Loucy (cell line): ENCODE data around the gene CNTN4.

ENCODE experiments used
- H2AFZ ChIP-seq: fragments of 200-600 bp; sonication (generic); 2 replicates; pipeline ENCODE4 v1.6.0; 2016; ENCODE audit warnings: antibody characterized with exemption, mild to moderate bottlenecking, low read length, moderate library complexity
- H3F3A ChIP-seq: fragments of 200-600 bp; 2 replicates; pipeline ENCODE4 v1.6.0; 2016; ENCODE audit warnings: antibody characterized with exemption, low read depth, mild to moderate bottlenecking
- H3K27me3 ChIP-seq: fragments of 200-600 bp; sonication (generic); 2 replicates; pipeline ENCODE4 v1.6.1; 2014; ENCODE audit warnings: low read length, mild to moderate bottlenecking; ENCODE audit not compliant: insufficient read depth, poor library complexity, severe bottlenecking
- H3K36me3 ChIP-seq: fragments of 200-600 bp; sonication (generic); 2 replicates; pipeline ENCODE4 v1.6.1; 2016; ENCODE audit warnings: low read length; ENCODE audit not compliant: insufficient read depth
- H3K4me1 ChIP-seq: fragments of 200-600 bp; sonication (generic); 2 replicates; pipeline ENCODE4 v1.5.1; 2014; ENCODE audit warnings: low read length, mild to moderate bottlenecking; ENCODE audit not compliant: insufficient read depth, poor library complexity, severe bottlenecking
- H3K4me2 ChIP-seq: fragments of 200-600 bp; sonication (generic); 2 replicates; pipeline ENCODE4 v1.6.0; 2014; ENCODE audit warnings: antibody characterized with exemption, low read length, low read depth, mild to moderate bottlenecking; ENCODE audit not compliant: poor library complexity, severe bottlenecking
- H3K4me3 ChIP-seq: fragments of 200-600 bp; sonication (generic); 2 replicates; pipeline ENCODE4 v1.5.1; 2014; ENCODE audit warnings: low read length, mild to moderate bottlenecking, mixed read lengths; ENCODE audit not compliant: poor library complexity, severe bottlenecking
- H3K79me2 ChIP-seq: fragments of 200-600 bp; sonication (generic); 2 replicates; pipeline ENCODE4 v1.6.1; 2014; ENCODE audit warnings: low read length; ENCODE audit not compliant: insufficient read depth
- H3K9ac ChIP-seq: fragments of 200-600 bp; sonication (generic); 2 replicates; pipeline ENCODE4 v1.6.0; 2014; ENCODE audit warnings: mild to moderate bottlenecking, low read depth, low read length, moderate library complexity; ENCODE audit not compliant: poor library complexity, severe bottlenecking
- H3K9me2 ChIP-seq: fragments of 200-600 bp; sonication (generic); replicated peaks from 2 replicates; pipeline ENCODE4 v1.6.1; 2016; ENCODE audit warnings: low read depth, low read length, mixed read lengths
- H3K9me3 ChIP-seq: fragments of 200-600 bp; sonication (generic); 2 replicates; pipeline ENCODE4 v1.6.1; 2014; ENCODE audit warnings: mild to moderate bottlenecking, antibody characterized with exemption, low read length, low read depth; ENCODE audit not compliant: insufficient read depth
- H4K20me1 ChIP-seq: fragments of 200-600 bp; sonication (generic); 2 replicates; pipeline ENCODE4 v1.6.0; 2014; ENCODE audit warnings: antibody characterized with exemption, low read length, mild to moderate bottlenecking; ENCODE audit not compliant: insufficient read depth, poor library complexity, severe bottlenecking
- CTCF ChIP-seq: fragments of 200-600 bp; sonication (generic); conservative IDR thresholded peaks from 2 replicates; pipeline ENCODE4 v1.5.1; 2014; ENCODE audit warnings: mild to moderate bottlenecking, antibody characterized with exemption, low read length
- EZH2phosphoT487 ChIP-seq: fragments of 200-600 bp; IDR thresholded peaks from 2 replicates; pipeline ENCODE4 v1.6.1; 2018; ENCODE audit warnings: antibody characterized with exemption, mild to moderate bottlenecking, moderate library complexity, borderline replicate concordance

The CNTN4 gene

GRCh38 chr3:2311022-2311421 is 212.4 kb downstream of the CNTN4 start:
- no peaks in the 10 kb centered on the region for H3K27me3 ChIP-seq
- H3F3A ChIP-seq: no peaks in the 10 kb centered on the region
- no peak overlapping the region for H3K4me3 ChIP-seq
- no peak for TF ChIP-seq CTCF
- TF ChIP-seq EZH2phosphoT487: no peak
- H3K36me3 ChIP-seq: no peaks in the 10 kb centered on the region
- H3K4me1 ChIP-seq: no peaks in the 10 kb centered on the region
- no peaks in the 10 kb centered on the region for H3K79me2 ChIP-seq
- H2AFZ ChIP-seq: no peak overlapping the region
- no peaks in the 10 kb centered on the region for H3K9me3 ChIP-seq
- H3K9ac ChIP-seq: no peak overlapping the region
- H4K20me1 ChIP-seq: no peaks in the 10 kb centered on the region
- no peak overlapping the region for H3K4me2 ChIP-seq
- no peaks in the 10 kb centered on the region for H3K9me2 ChIP-seq

GRCh38 chr3:2317521-2317920 is 218.9 kb downstream of the CNTN4 start:
- no peak overlapping the region for H3K4me2 ChIP-seq
- no peak overlapping the region for H3K4me3 ChIP-seq
- no peaks in the 10 kb centered on the region for H3K36me3 ChIP-seq
- no peaks in the 10 kb centered on the region for H3K27me3 ChIP-seq
- no peaks in the 10 kb centered on the region for H3K9me3 ChIP-seq
- no peak for TF ChIP-seq EZH2phosphoT487
- H3K79me2 ChIP-seq: no peaks in the 10 kb centered on the region
- no peaks in the 10 kb centered on the region for H3F3A ChIP-seq
- no peaks in the 10 kb centered on the region for H3K4me1 ChIP-seq
- H2AFZ ChIP-seq: no peak overlapping the region
- no peak overlapping the region for H3K9ac ChIP-seq
- H4K20me1 ChIP-seq: no peaks in the 10 kb centered on the region
- no peaks in the 10 kb centered on the region for H3K9me2 ChIP-seq

GRCh38 chr3:2334921-2335320 is 236.3 kb downstream of the CNTN4 start:
- Histone ChIP-seq H3K27me3 (no peaks in the 10 kb centered on the region), H3K9me3 (no peaks in the 10 kb centered on the region), H3K9ac (no peak overlapping the region), H4K20me1 (no peaks in the 10 kb centered on the region), H2AFZ (no peak overlapping the region), H3K4me1 (no peaks in the 10 kb centered on the region), H3F3A (no peaks in the 10 kb centered on the region), H3K36me3 (no peaks in the 10 kb centered on the region), H3K4me3 (no peak overlapping the region), H3K4me2 (no peak overlapping the region), H3K9me2 (no peaks in the 10 kb centered on the region), H3K79me2 (no peaks in the 10 kb centered on the region)
- TF ChIP-seq CTCF: no peak
- no peak for TF ChIP-seq EZH2phosphoT487

GRCh38 chr3:2343031-2343682 is 244.5 kb downstream of the CNTN4 start:
- H3K4me2 ChIP-seq: no peak overlapping the region
- H4K20me1 ChIP-seq: no peaks in the 10 kb centered on the region
- H3K36me3 ChIP-seq: no peaks in the 10 kb centered on the region
- no peak for TF ChIP-seq EZH2phosphoT487
- TF ChIP-seq CTCF: no peak
- H3K9ac ChIP-seq: no peak overlapping the region
- 0 out of 2 replicates have a peak, but pooled peaks cover 3% of the 10 kb centered on the region for H3K9me3 ChIP-seq
- no peaks in the 10 kb centered on the region for H3K79me2 ChIP-seq
- H3K9me2 ChIP-seq: no peaks in the 10 kb centered on the region
- no peaks in the 10 kb centered on the region for H3K4me1 ChIP-seq
- H2AFZ ChIP-seq: no peak overlapping the region
- no peaks in the 10 kb centered on the region for H3K27me3 ChIP-seq
- no peak overlapping the region for H3K4me3 ChIP-seq
- H3F3A ChIP-seq: no peaks in the 10 kb centered on the region
